Measurements from ENCODE around the gene C6orf136.

The C6orf136 gene

GRCh38 chr6:30691208-30691847 lies 44.4 kb downstream of the C6orf136 start:
- TF ChIP-seq POLR2A (IDR thresholded peaks at IDR 0.05; ENCODE audit: low read depth, low read length), result no peak
- FAIRE-seq, result no peak
- no peak for DNase-seq (ENCODE audit: insufficient read length, low spot score)

- TF ChIP-seq POLR2A (IDR thresholded peaks at IDR 0.05; ENCODE audit: low read depth, low read length), result no peak
- DNase-seq (ENCODE audit: insufficient read length, low spot score) (no peak), FAIRE-seq (no peak)
Measured at GRCh38 chr6:30696432-30696831, 49.5 kb downstream of the C6orf136 start.

GRCh38 chr6:30700340-30700739 lies 53.4 kb downstream of the C6orf136 start:
- DNase-seq (ENCODE audit: insufficient read length, low spot score) (no peak), FAIRE-seq (no peak)
- no peak for TF ChIP-seq POLR2A (IDR thresholded peaks at IDR 0.05; ENCODE audit: low read depth, low read length)

All from H54 (cell line).